A549 (cell line): Measurements from ENCODE around the gene GRID1. TPM values are rescaled to one million over a fixed set of nuclear protein-coding genes. Genes with fewer than 3 reads are reported as not detected.
"Not testable (repeated sequence)": the region's sequence is repeated elsewhere in the genome, so short reads cannot be mapped to it uniquely, and the experiment has no call there.

Experiments
- ATAC-seq, 2 experiments: fragments of 200-7000 bp in 1 of 2; fragments of >200 bp in 1 of 2; cut with Nextera tagmentation in 1 of 2; cut with Tn5 transposase in 1 of 2; 3 replicates each; pipeline versions ENCODE4 v1.8.0 to v1.9.1; 2018 to 2020; ENCODE audit warnings: mild to moderate bottlenecking in 1 of 2, moderate library complexity in 1 of 2
- CTCF ChIA-PET: fragments of 300-600 bp; sonication (Branson Sonifier 250); formaldehyde crosslinking; extraction: SDS; loops from one replicate; lab custom pipeline; 2021; ENCODE audit warnings: antibody characterized with exemption, inconsistent platforms; lab: Yijun Ruan, JAX
- POLR2A ChIA-PET: fragments of 350-600 bp; formaldehyde crosslinking; extraction: SDS; loops from one replicate; lab custom pipeline; 2021; ENCODE audit warnings: antibody characterized with exemption, inconsistent platforms; lab: Yijun Ruan, JAX
- DNase-seq, 2 experiments: peaks; one replicate each; pipeline versions ENCODE4 v3.0.0 to v3.0.0-alpha.2; 2011 to 2016; ENCODE audit warnings: low read depth in 1 of 2, low spot score in 1 of 2
- FAIRE-seq: peaks from 2 replicates; lab custom pipeline; 2011; peaks lifted over from hg19 to GRCh38; lab: Jason Lieb, UNC
- H3K27ac ChIP-seq, 2 experiments: fragments of >200 bp; sonication (Bioruptor Twin); formaldehyde crosslinking; 3 replicates each; pipeline ENCODE4 v1.5.1; 2016 to 2017
- H3K4me1 ChIP-seq: fragments of >200 bp; sonication (Bioruptor Twin); formaldehyde crosslinking; 3 replicates; pipeline ENCODE4 v1.6.1; 2016
- H3K4me2 ChIP-seq: fragments of >200 bp; sonication (Bioruptor Twin); formaldehyde crosslinking; 3 replicates; pipeline ENCODE4 v1.6.1; 2016
- H3K4me3 ChIP-seq: fragments of >200 bp; sonication (Bioruptor Twin); formaldehyde crosslinking; 3 replicates; pipeline ENCODE4 v1.5.1; 2016
- H3K9me3 ChIP-seq: fragments of >200 bp; sonication (Bioruptor Twin); formaldehyde crosslinking; 3 replicates; pipeline ENCODE4 v1.6.1; 2016
- BHLHE40 ChIP-seq: IDR thresholded peaks from 2 replicates; pipeline ENCODE4 v1.6.1; 2012; ENCODE audit warnings: low read depth, low read length, inconsistent platforms
- CHD4 ChIP-seq: fragments of 200-600 bp; sonication (generic); IDR thresholded peaks from 2 replicates; pipeline ENCODE4 v1.6.1; 2016; ENCODE audit warnings: antibody characterized with exemption, mild to moderate bottlenecking, borderline replicate concordance
- E2F6 ChIP-seq: IDR thresholded peaks from 2 replicates; pipeline ENCODE4 v1.6.1; 2012; ENCODE audit warnings: low read depth, borderline replicate concordance
- ESRRA ChIP-seq: fragments of 150-350 bp; IDR thresholded peaks from 2 replicates; pipeline ENCODE4 v1.6.1; 2014; ENCODE audit warnings: mild to moderate bottlenecking, low read length, borderline replicate concordance
- FOSB ChIP-seq: fragments of 250-450 bp; sonication (Bioruptor Pico); IDR thresholded peaks from 2 replicates; pipeline ENCODE4 v1.5.0; 2020; ENCODE audit warnings: mild to moderate bottlenecking, moderate library complexity
- HOXA7 ChIP-seq: fragments of 250-450 bp; sonication (Bioruptor Pico); IDR thresholded peaks from 2 replicates; pipeline ENCODE4 v1.5.0; 2020; ENCODE audit warnings: mild to moderate bottlenecking, moderate library complexity
- JUN ChIP-seq, 2 experiments: fragments of >200 bp; sonication (Bioruptor Twin); formaldehyde crosslinking; IDR thresholded peaks; 2 replicates in 1 of 2; 3 replicates in 1 of 2; pipeline ENCODE4 v1.6.1; 2016 to 2017
- MYC ChIP-seq: IDR thresholded peaks from 2 replicates; pipeline ENCODE4 v1.6.1; 2012; ENCODE audit warnings: mild to moderate bottlenecking, inconsistent platforms, low read length, improper control_type of control experiment, borderline replicate concordance
- POLR2AphosphoS2 ChIP-seq: conservative IDR thresholded peaks from 2 replicates; pipeline ENCODE4 v1.6.1; 2012; ENCODE audit warnings: low read length, improper control_type of control experiment, inconsistent platforms
- RARB ChIP-seq: fragments of 250-450 bp; sonication (Bioruptor Pico); IDR thresholded peaks from 2 replicates; pipeline ENCODE4 v1.8.0; 2021; ENCODE audit warnings: mild to moderate bottlenecking, moderate library complexity
- REST ChIP-seq: fragments of 200-600 bp; sonication (generic); IDR thresholded peaks from 2 replicates; pipeline ENCODE4 v1.6.1; 2016; ENCODE audit warnings: antibody characterized with exemption, mild to moderate bottlenecking, moderate library complexity
- RNF2 ChIP-seq: fragments of 200-600 bp; sonication (generic); IDR thresholded peaks from 2 replicates; pipeline ENCODE4 v1.6.1; 2016; ENCODE audit warnings: low read depth, mild to moderate bottlenecking, antibody characterized with exemption, moderate library complexity, borderline replicate concordance
- TP53 ChIP-seq: fragments of 250-450 bp; sonication (Bioruptor Pico); IDR thresholded peaks from 2 replicates; pipeline ENCODE4 v1.5.0; 2021; ENCODE audit warnings: mild to moderate bottlenecking, moderate library complexity
- USF2 ChIP-seq: fragments of 450-650 bp; IDR thresholded peaks from 2 replicates; pipeline ENCODE4 v1.6.1; 2014; ENCODE audit warnings: antibody characterized with exemption
- ZC3H11A ChIP-seq: fragments of 450-650 bp; IDR thresholded peaks from 2 replicates; pipeline ENCODE4 v1.6.1; 2014; ENCODE audit warnings: antibody characterized with exemption, mild to moderate bottlenecking
- WGBS: methylation state at CpG from one replicate; pipeline ENCODE4 v1.1.6; 2017; ENCODE audit errors: missing lambda C conversion rate; 5-methylcytosine and 5-hydroxymethylcytosine counted together
- polyA plus RNA-seq, 4 experiments: library from polyadenylated mRNA; depleted of rRNA in 3 of 4; stranded (reverse); fragments of >200 nt; fragmentation: RNase III in 1 of 4; extraction: RNeasy Plus Mini Kit Qiagen cat#74134 plus additional on column Dnase treatment in 1 of 4; gene quantifications; 2 replicates in 3 of 4; 3 replicates in 1 of 4; pipeline ENCODE4 v1.2.3, GENCODE V29; 2011 to 2017
- TF ChIP-seq, protein P1 (sequence below): fragments of 250-450 bp; sonication (Bioruptor Pico); IDR thresholded peaks from 2 replicates; pipeline ENCODE4 v1.5.0; 2020; ENCODE audit warnings: low read depth, mild to moderate bottlenecking, moderate library complexity
- TF ChIP-seq, protein P2 (sequence below): fragments of >200 bp; sonication (Bioruptor Twin); formaldehyde crosslinking; IDR thresholded peaks from 2 replicates; pipeline ENCODE4 v1.6.1; 2016
- TF ChIP-seq, protein P3 (sequence below): fragments of >200 bp; sonication (Bioruptor Twin); formaldehyde crosslinking; IDR thresholded peaks from 3 replicates; pipeline ENCODE4 v1.6.1; 2016

GRID1 gene
- polyA plus RNA-seq, 2 of the 4 experiments (the other 2 are of a cell fraction), result 0.14 to 0.30 TPM

DNA sequence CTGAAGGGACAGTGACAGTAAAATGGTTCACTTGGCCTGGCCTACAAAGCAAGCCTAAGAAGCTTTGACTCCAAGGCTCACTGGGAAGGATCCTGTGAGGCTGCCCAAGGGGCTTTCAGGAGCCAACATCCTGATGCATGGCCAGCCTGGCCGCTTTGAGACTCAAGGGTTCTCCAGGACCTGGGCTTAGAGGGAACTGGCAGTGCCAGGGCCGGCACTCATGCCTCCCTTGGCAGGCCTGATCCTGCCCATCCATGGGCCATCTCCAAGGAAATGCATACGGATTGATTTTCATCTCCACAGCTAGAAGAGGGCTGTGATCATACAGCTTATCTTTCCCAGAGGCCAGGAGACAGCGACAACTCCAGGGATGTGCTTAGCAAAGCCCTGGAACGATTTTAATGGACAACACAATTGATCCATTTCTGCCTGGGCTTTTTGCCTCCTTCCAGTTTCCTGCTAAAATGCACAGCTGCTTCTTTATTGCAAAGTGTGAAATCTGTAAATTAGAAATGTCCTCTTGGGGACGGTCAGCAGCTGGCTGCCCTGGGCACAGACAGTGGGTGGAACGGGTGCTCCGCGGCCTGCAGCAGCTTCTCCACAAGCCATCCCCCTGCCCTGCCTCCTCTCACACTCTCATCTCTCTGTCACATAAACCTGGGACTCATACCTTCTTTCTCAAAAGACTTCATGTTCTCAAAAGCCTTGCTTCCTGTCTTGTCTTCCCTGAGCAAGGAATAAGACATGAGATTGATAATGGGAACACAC is 288.5 kb downstream of the GRID1 start:
- H3K4me2 ChIP-seq, result no peak overlapping the region
- WGBS, result 63% methylated on average over 9 of the region's 9 CpGs
- no peak overlapping the region for H3K4me3 ChIP-seq
- ChIA-PET POLR2A (no interaction called here), CTCF (no interaction called here)
- no peak overlapping the region for H3K27ac ChIP-seq
- ATAC-seq, result no peak
- FAIRE-seq, result no peak
- H3K9me3 ChIP-seq, result no peaks in the 10 kb centered on the region
- DNase-seq, result no peak
- TF ChIP-seq REST (no peak), ZC3H11A (no peak), BHLHE40 (no peak), FOSB (CRISPR knock-in tag) (no peak), RNF2 (no peak), RARB (CRISPR knock-in tag) (no peak)
- TF ChIP-seq, protein P1, sequence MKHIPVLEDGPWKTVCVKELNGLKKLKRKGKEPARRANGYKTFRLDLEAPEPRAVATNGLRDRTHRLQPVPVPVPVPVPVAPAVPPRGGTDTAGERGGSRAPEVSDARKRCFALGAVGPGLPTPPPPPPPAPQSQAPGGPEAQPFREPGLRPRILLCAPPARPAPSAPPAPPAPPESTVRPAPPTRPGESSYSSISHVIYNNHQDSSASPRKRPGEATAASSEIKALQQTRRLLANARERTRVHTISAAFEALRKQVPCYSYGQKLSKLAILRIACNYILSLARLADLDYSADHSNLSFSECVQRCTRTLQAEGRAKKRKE (CRISPR knock-in tag), result no peak
- H3K4me1 ChIP-seq, result no peaks in the 10 kb centered on the region

- DNase-seq (no peak), FAIRE-seq (no peak), ATAC-seq (no peak)
- Histone ChIP-seq H3K27ac (no peak overlapping the region), H3K4me2 (no peak overlapping the region), H3K4me1 (no peaks in the 10 kb centered on the region), H3K4me3 (no peak overlapping the region), H3K9me3 (no peaks in the 10 kb centered on the region)
- ChIA-PET CTCF (no interaction called here), POLR2A (no interaction called here)
- TF ChIP-seq FOSB (CRISPR knock-in tag) (no peak), USF2 (no peak), E2F6 (no peak), CHD4 (no peak), TP53 (CRISPR knock-in tag) (no peak), JUN (IDR thresholded peaks at IDR 0.05) (no peak), ESRRA (no peak), POLR2AphosphoS2 (no peak), MYC (no peak), HOXA7 (CRISPR knock-in tag) (no peak)
- TF ChIP-seq, protein P2, sequence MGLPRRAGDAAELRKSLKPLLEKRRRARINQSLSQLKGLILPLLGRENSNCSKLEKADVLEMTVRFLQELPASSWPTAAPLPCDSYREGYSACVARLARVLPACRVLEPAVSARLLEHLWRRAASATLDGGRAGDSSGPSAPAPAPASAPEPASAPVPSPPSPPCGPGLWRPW, result no peak
- TF ChIP-seq, protein P3, sequence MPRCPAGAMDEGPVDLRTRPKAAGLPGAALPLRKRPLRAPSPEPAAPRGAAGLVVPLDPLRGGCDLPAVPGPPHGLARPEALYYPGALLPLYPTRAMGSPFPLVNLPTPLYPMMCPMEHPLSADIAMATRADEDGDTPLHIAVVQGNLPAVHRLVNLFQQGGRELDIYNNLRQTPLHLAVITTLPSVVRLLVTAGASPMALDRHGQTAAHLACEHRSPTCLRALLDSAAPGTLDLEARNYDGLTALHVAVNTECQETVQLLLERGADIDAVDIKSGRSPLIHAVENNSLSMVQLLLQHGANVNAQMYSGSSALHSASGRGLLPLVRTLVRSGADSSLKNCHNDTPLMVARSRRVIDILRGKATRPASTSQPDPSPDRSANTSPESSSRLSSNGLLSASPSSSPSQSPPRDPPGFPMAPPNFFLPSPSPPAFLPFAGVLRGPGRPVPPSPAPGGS, result no peak
- 31% methylated on average over 6 of the region's 6 CpGs for WGBS
Measured at GRCh38 chr10:86077271-86077670, 289.3 kb downstream of the GRID1 start.

DNA sequence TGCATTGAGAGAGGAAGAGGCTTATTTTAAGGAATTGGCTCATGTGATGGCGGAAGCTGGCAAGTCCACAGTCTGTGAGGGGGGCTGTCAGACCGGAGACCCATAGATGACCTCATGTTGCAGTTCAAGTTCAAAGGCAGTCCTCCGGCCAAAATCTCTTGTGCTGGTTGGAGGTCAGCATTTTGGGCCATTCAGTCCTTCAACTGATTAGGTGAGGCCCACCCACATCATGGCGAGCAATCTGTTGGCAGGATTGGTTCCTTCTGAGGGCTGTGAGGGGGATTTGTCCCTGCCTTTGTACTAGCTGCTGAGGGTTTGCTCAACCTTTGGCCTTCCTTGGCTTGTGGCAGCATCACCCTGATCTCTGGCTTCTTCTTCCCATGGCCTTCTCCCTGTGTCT is 290.1 kb downstream of the GRID1 start:
- H3K27ac ChIP-seq, DNase-seq, H3K4me2 ChIP-seq, H3K4me3 ChIP-seq, H3K4me1 ChIP-seq, CTCF ChIA-PET, POLR2A ChIA-PET, ATAC-seq, H3K9me3 ChIP-seq: not testable (repeated sequence)
- FAIRE-seq, result peak; percentile 74
- 47% methylated on average over 4 of the region's 4 CpGs for WGBS
